Stomach (tissue), 9 donors: ENCODE results near the gene PIK3CB. TPM values are rescaled to one million over a fixed set of nuclear protein-coding genes. Genes with fewer than 3 reads are reported as not detected.
"Not testable (repeated sequence)": the region's sequence is repeated elsewhere in the genome, so short reads cannot be mapped to it uniquely, and the experiment has no call there.

Experiments
- DNase-seq, 2 donors: peaks; one replicate each; pipeline versions ENCODE4 v3.0.0 to v3.0.0-alpha.2; 2013 to 2019
- H3K27ac ChIP-seq, 5 donors: fragments of 200-600 bp in 4 of 5; sonication (generic) in 4 of 5; one replicate each; pipeline ENCODE4 v1.5.1; 2013 to 2019; ENCODE audit warnings: mild to moderate bottlenecking in 1 of 5, moderate library complexity in 1 of 5
- H3K27me3 ChIP-seq, 3 donors: fragments of 200-600 bp; sonication (generic); one replicate each; pipeline ENCODE4 v1.5.1; 2017 to 2019; ENCODE audit warnings: mixed run types in 1 of 3
- H3K36me3 ChIP-seq, 4 donors: fragments of 200-600 bp; sonication (generic); 1 replicate in 3 of 4; 2 replicates in 1 of 4; pipeline ENCODE4 v1.5.1; 2016 to 2019
- H3K4me1 ChIP-seq, 4 donors: fragments of 200-600 bp; sonication (generic); one replicate each; pipeline ENCODE4 v1.5.1; 2016 to 2019
- H3K4me3 ChIP-seq, 4 donors: fragments of 200-600 bp; sonication (generic) in 3 of 4; one replicate each; pipeline ENCODE4 v1.5.1; 2016 to 2019; ENCODE audit warnings: mild to moderate bottlenecking in 1 of 4
- H3K9me3 ChIP-seq, 4 donors: fragments of 200-600 bp; sonication (generic); one replicate each; pipeline ENCODE4 v1.5.1; 2016 to 2019
- CTCF ChIP-seq, 7 experiments: fragments of 450-650 bp in 4 of 7; fragments of 200-600 bp in 3 of 7; sonication (generic) in 3 of 7; IDR thresholded peaks; one replicate each; pipeline ENCODE4 v1.5.1; 2016 to 2019; ENCODE audit warnings: antibody characterized with exemption in 7 of 7, control low read depth in 2 of 7, mild to moderate bottlenecking in 1 of 7
- EP300 ChIP-seq: sonication (generic); formaldehyde crosslinking; IDR thresholded peaks from one replicate; pipeline ENCODE4 v1.6.1; 2017; ENCODE audit warnings: antibody characterized with exemption
- POLR2A ChIP-seq, 4 donors: fragments of 450-650 bp; IDR thresholded peaks; one replicate each; pipeline ENCODE4 v1.6.1; 2016; ENCODE audit warnings: antibody characterized with exemption in 4 of 4, control low read depth in 2 of 4, mild to moderate bottlenecking in 1 of 4, moderate library complexity in 1 of 4
- POLR2AphosphoS5 ChIP-seq, 3 donors: sonication (generic); formaldehyde crosslinking; IDR thresholded peaks; one replicate each; pipeline ENCODE4 v1.6.1; 2016; ENCODE audit warnings: antibody characterized with exemption in 3 of 3
- WGBS, 5 donors: extraction: QIAGEN DNeasy Blood & Tissue Kit in 3 of 5; methylation state at CpG; one replicate each; pipeline versions ENCODE4 v1.1.5 to v1.1.7; 2013 to 2018; 5-methylcytosine and 5-hydroxymethylcytosine counted together
- intact Hi-C: fragments of 100-400 bp; cut with DNase I; formaldehyde crosslinking; loops from one replicate; pipeline ENCODE4 v1.15.1; 2023; ENCODE audit warnings: low total_unique reads
- polyA plus RNA-seq, 3 donors: library from polyadenylated mRNA; stranded (reverse); fragments of 200-250 nt; gene quantifications; one replicate each; pipeline ENCODE4 v1.2.3, GENCODE V29; 2013
- total RNA-seq, 5 donors: library from RNA; depleted of rRNA; stranded (reverse); fragments of >200 nt; gene quantifications; one replicate each; pipeline versions ENCODE4 v1.1.0 to v1.2.3, GENCODE V29; 2014 to 2016
- donor health status: healthy with polysubstance abuse.
- donor health status: Bipolar disorder and iron deficiency.
- donor health status: healthy.

PIK3CB gene
- total and polyA plus RNA-seq, 8 donors: 2.9 to 43.7 (median 9.2) TPM

- Histone ChIP-seq H3K27ac (no peak overlapping the region), H3K4me3 (no peak overlapping the region), H3K36me3 (peaks cover 4 to 50% (median 36%) of the 10 kb centered on the region in 4 donors), H3K9me3 (no peaks in the 10 kb centered on the region), H3K4me1 (no peaks in the 10 kb centered on the region), H3K27me3 (no peaks in the 10 kb centered on the region)
- WGBS, 5 donors: 87 to 96% (median 88%) methylated on average over 5 of the region's 5 CpGs
- intact Hi-C loops: no loop called here
- no peak for DNase-seq
- no peak for TF ChIP-seq POLR2AphosphoS5 (IDR thresholded peaks at IDR 0.05)
- TF ChIP-seq EP300: no peak
These were observed 94.7 kb downstream of the PIK3CB start for GRCh38 chr3:138740072-138740471.

- no peak overlapping the region for H3K27ac ChIP-seq
- 62 to 77% (median 67%) methylated on average over 1 of the region's 1 CpG for WGBS, 5 donors
- H3K36me3 ChIP-seq: peaks cover 0 to 48% (median 38%) of the 10 kb centered on the region in 4 donors
- H3K9me3 ChIP-seq: no peaks in the 10 kb centered on the region
- no peak for DNase-seq
- no peaks in the 10 kb centered on the region for H3K4me1 ChIP-seq
- H3K27me3 ChIP-seq: no peaks in the 10 kb centered on the region
- intact Hi-C loops: no loop called here
- H3K4me3 ChIP-seq: no peak overlapping the region
- no peak for TF ChIP-seq CTCF (IDR thresholded peaks at IDR 0.05)
- TF ChIP-seq POLR2AphosphoS5 (IDR thresholded peaks at IDR 0.05): no peak
- no peak for TF ChIP-seq EP300
These were observed 102.3 kb downstream of the PIK3CB start for GRCh38 chr3:138732456-138732855.

GRCh38 chr3:138726946-138727730, 107.6 kb downstream of the PIK3CB start:
- DNase-seq: peak in 1 of 2 donors; percentile 13
- Histone ChIP-seq H3K4me1 (peaks cover 0 to 9% (median 0%) of the 10 kb centered on the region in 4 donors), H3K27me3 (no peaks in the 10 kb centered on the region), H3K9me3 (no peaks in the 10 kb centered on the region), H3K36me3 (peaks cover 0 to 15% (median 9%) of the 10 kb centered on the region in 4 donors), H3K27ac (no peak overlapping the region), H3K4me3 (no peak overlapping the region)
- 83 to 91% (median 87%) methylated on average over 5 of the region's 5 CpGs for WGBS, 5 donors
- no peak for TF ChIP-seq CTCF (IDR thresholded peaks at IDR 0.05)
- TF ChIP-seq POLR2AphosphoS5 (IDR thresholded peaks at IDR 0.05): no peak
- no peak for TF ChIP-seq EP300
- TF ChIP-seq POLR2A (IDR thresholded peaks at IDR 0.05): no peak
- intact Hi-C loops: no loop called here

GRCh38 chr3:138726042-138726441, 108.7 kb downstream of the PIK3CB start:
- H3K27me3 ChIP-seq, H3K27ac ChIP-seq, intact Hi-C loops, H3K9me3 ChIP-seq, H3K4me3 ChIP-seq, H3K4me1 ChIP-seq, H3K36me3 ChIP-seq: not testable (repeated sequence)
- 33 to 53% (median 41%) methylated on average over 2 of the region's 2 CpGs for WGBS, 5 donors
- DNase-seq: peak in 1 of 2 donors; percentile 33

- Histone ChIP-seq H3K4me3 (no peak overlapping the region), H3K4me1 (peaks cover 0 to 9% (median 0%) of the 10 kb centered on the region in 4 donors), H3K36me3 (peaks cover 0 to 12% (median 0%) of the 10 kb centered on the region in 4 donors), H3K27me3 (no peaks in the 10 kb centered on the region), H3K27ac (no peak overlapping the region), H3K9me3 (no peaks in the 10 kb centered on the region)
- intact Hi-C loops: no loop called here
- DNase-seq: no peak
- TF ChIP-seq EP300 (no peak), CTCF (IDR thresholded peaks at IDR 0.05) (no peak), POLR2A (IDR thresholded peaks at IDR 0.05) (no peak), POLR2AphosphoS5 (IDR thresholded peaks at IDR 0.05) (no peak)
- WGBS, 5 donors: 47 to 94% (median 66%) methylated on average over 2 of the region's 2 CpGs
These were observed 109.6 kb downstream of the PIK3CB start for GRCh38 chr3:138725116-138725515.
